Tongue (tissue), 2 donors: Measurements from ENCODE around the gene EFCC1. TPM values are rescaled to one million over a fixed set of nuclear protein-coding genes. Genes with fewer than 3 reads are reported as not detected.

Experiments used
- DNase-seq: peaks from one replicate; pipeline ENCODE4 v3.0.0-alpha.2; 2015
- total RNA-seq: library from RNA; depleted of rRNA; stranded (reverse); fragments of >200 nt; gene quantifications from one replicate; pipeline ENCODE4 v1.2.3, GENCODE V29; 2014

EFCC1 gene
- total RNA-seq, 1 donor from 2014 or later = 1.3 TPM

GRCh38 chr3:128994581-128995546, 6.2 kb upstream of the EFCC1 start:
- no peak for DNase-seq

- no peak for DNase-seq
Measured at GRCh38 chr3:128995737-128996136, 5.4 kb upstream of the EFCC1 start.

DNA sequence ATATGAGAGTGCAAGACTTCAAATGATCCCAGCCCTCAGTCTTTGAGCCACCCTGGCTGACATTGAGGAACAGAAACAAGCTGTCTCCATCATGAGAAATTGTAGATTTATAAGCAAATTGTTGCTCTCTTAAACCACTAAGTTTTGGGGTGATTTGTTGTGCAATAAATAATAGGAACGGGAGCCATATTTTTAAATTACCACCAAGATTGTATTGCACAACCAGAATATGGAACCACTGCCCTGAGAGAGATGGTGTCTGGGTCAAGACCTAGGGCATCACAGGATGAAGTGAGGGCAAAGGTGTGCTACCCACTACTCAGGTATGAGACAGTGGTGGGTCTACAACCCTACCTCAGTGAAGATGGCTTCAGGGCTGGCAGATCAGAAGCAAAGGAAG, 4.9 kb upstream of the EFCC1 start:
- DNase-seq = no peak

GRCh38 chr3:128996726-128997125, 4.4 kb upstream of the EFCC1 start:
- no peak for DNase-seq

- no peak for DNase-seq
Measured at GRCh38 chr3:128997486-128998133, 3.5 kb upstream of the EFCC1 start.

DNA sequence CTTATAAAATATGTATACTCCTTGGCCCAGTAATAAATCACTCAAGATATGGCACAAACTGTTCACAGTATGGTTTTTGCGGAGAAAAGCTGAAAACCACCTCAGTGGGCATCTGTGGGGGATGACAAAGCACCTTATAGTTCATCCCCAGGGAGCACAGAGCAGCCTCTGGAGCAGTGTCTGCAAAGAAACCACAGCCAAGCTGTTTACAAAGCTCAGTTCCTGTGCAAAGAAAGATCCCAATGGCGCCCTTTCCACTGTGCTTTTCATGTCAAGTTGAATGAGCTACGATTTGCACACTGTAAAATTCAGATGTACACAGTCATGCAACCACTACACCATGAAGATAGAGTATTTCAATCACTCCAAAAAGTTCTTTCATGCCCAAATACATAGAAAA, 2.5 kb upstream of the EFCC1 start:
- no peak for DNase-seq

- no peak for DNase-seq
Measured at GRCh38 chr3:128999102-128999501, 2.0 kb upstream of the EFCC1 start.

- no peak for DNase-seq
Measured at GRCh38 chr3:129000742-129001100, 383 bp upstream of the EFCC1 start.

- no peak for DNase-seq
Measured at GRCh38 chr3:129001806-129002572, 885 bp downstream of the EFCC1 start.

GRCh38 chr3:129002573-129003569, 1.8 kb downstream of the EFCC1 start:
- DNase-seq = no peak

- no peak for DNase-seq
Measured at GRCh38 chr3:129003578-129004112, 2.5 kb downstream of the EFCC1 start.

DNA sequence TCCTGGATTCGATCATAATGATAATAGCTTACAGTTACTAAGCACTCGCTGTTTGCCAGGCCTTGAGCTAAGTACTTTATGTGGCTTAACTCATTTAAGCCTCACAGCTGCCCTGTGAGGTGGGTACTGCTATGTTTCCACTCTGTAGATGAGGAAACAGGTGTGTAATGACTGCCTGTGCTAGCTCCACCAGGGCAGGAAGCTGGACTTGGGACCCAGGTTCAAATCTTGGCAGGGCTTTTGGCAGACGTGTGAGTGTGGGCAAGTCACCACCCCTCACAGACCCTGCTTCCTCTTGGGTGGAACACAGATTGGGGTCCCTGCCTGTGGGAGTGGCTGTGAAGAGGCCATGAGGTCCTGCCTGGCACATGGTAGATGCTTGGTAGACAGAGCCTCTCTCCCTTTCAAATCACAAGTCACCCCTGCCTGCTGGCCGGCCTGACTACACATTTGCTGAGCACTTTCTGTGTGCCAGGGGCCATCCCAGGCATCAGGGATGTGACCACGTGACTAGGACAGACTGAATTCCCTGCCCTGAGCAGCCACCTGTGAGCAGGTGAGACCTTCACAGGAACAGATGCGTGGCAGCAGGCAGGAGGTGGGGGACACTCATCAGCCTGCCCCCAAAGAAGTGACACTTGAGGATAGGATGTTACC, 3.7 kb downstream of the EFCC1 start:
- DNase-seq = no peak

DNA sequence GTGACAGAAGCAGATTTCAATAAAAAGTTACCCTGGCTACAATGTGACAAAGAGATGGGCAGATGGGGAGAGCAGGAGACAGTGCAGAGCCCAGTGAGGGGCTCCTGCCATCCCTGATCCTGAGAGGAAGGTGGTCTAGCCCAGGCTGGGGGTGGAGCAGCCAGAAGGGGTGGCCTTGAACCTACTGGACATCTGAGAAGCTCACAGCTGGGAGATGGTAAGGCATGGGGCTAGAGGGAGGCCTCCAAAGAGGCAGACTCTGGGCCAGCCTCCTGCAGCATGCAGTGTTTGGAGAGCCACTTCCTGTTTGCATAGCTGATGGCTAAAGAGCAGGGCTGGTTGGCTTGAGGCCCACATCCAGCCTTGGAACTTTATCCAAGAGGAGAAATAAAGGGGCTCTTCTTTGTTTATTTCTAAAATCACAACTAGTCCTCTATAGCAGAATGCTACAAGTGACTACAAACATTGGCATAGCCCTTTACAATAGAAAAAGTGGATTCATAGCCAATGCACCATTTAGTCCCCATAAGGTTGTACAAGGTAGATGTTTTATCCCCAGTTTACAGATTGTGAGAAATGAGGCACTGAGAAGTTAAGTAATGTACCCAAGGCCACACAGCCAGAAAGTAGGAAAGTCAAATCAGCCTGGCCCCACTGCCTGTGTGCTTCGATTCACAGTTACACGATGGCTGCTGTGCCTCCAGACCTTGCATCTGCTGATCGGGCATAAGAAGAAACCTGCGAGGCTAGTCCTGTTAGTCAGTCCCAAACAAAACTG, 4.6 kb downstream of the EFCC1 start:
- DNase-seq = no peak

DNA sequence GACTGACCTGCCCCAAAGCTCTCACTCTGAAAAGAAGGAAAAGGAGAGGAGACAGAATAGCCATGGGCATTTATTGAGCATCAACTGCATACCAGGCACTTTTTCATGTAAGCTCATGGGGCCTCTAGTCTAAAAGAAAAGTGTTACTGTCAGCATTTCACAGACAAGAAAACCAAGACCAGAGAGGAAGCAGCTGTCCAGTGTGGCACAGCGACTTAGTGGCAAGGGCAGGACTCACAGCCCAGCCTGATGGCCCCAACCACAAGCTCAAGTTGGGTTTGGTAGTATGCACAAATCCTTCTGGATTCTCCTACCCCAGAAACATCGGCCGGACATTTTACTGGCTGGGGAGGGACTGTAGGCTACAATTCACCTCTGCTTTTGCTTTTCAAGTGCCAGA, 5.8 kb downstream of the EFCC1 start:
- DNase-seq = no peak

DNA sequence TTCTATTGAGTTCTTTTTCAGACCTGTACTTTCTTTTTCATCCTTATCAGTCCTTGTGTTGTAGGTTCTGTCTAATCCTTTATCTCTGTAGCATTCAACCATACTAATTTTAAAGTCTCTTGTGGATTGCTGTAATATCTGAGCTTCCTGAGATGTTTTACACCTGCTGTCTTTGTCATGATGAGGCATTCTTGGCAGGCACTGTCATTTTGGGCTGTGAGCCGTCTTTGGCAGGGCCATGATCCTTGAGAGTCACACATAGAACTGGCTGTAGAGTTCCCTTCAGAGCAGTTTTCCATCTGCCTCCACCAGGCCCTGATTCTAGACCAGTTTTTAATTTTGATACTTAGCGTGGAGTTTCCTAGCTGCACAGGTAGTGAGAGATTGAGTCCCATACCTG, 6.7 kb downstream of the EFCC1 start:
- DNase-seq = no peak

GRCh38 chr3:129009266-129009665, 8.2 kb downstream of the EFCC1 start:
- DNase-seq = no peak

DNA sequence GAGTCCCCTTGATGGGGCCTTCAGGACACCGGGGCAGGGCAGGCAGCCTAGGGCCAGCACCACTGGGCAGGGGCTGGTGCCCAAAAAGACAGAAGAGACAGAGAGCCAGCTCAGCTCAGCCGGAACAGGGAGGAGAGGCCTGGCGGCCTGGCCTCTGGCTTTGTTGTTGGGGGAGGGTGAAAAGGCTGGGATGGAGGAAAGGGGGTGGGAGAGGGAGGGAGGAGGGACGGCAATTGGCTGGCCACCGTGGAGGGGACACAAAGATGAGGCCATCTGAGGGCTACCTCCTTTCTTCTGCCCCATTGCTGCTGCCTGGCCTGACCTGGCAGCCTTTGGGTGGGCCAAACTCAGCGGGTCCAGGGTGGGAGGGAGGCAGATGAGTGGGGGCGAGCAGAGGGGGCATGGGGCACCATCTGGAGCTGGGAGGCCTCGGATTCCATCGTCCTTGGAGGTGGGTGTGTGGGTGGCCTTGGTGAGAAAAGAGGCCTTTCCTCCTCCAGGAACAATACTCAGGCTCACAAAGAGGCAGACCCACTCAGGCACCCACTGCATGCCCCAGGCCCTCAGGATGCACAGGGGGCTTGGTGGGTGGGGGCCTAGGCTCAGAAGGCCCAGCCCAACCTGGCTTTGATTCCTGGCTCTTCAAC, 9.3 kb downstream of the EFCC1 start:
- DNase-seq = no peak

DNA sequence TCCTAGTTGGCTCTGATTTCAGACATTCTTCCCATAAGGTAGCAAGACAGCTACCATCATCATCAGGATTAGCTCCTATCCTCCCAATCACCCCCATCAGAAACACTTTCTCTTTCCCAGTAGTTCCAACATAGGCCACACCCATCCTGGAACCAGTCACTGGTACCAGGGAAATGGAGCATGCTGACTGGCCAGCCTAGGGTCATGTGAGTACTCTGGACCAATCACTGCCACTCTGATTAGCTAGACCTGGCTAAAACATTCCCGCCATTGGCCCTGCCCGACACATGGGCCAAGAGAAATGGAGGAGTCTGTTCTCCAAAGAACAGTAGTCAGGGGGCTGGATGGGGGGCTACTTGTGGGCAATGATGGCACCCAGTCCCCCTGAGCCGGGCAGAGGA, 12.4 kb downstream of the EFCC1 start:
- no peak for DNase-seq

- no peak for DNase-seq
Measured at GRCh38 chr3:129014148-129014547, 13.0 kb downstream of the EFCC1 start.
